Femur (tissue), 1 donor: ENCODE data around the gene ZNF710.
"Not testable (repeated sequence)": the region's sequence is repeated elsewhere in the genome, so short reads cannot be mapped to it uniquely, and the experiment has no call there.

Experiments
- DNase-seq: peaks from one replicate; pipeline ENCODE4 v3.0.0-alpha.2; 2017

The ZNF710 gene

DNA sequence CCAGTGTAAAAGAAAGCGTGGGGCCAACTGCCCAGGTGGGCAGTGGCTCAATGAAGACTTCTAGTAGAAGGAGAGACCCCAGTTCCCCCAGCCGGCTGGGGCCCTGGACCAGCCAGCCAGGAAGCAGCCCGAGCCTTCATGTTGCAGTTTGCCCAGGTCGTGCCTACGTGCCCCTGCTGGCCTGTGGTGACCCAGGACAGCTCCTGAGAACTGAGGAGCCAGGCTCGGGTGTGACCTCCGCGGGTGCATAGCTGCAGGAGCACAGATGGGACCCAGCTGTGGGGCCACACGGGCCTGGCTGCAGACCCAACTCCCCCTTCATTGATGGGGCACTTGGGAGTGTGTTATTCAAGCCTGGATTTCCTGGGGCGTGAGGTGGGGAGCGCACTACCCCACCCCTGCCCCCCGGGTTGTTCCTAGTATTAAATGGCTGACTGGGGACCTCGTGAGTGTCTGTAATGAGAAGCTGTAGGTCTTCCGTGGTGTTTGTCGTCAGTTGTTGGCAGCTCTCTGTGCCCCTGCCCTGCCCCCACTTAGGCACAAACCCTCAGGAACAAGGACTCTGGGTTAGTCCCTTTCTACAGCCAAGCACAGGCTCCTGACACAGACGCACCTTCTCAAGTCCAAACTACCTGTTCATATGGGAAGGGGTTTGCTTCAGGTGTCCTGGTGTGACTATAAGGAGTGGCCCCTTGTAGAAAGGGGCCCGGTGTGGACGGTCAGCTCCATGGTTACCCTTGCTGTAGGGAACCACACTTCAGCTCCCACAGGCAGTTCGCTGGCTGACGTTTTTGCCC lies 62.0 kb downstream of the ZNF710 start:
- DNase-seq = no peak

DNA sequence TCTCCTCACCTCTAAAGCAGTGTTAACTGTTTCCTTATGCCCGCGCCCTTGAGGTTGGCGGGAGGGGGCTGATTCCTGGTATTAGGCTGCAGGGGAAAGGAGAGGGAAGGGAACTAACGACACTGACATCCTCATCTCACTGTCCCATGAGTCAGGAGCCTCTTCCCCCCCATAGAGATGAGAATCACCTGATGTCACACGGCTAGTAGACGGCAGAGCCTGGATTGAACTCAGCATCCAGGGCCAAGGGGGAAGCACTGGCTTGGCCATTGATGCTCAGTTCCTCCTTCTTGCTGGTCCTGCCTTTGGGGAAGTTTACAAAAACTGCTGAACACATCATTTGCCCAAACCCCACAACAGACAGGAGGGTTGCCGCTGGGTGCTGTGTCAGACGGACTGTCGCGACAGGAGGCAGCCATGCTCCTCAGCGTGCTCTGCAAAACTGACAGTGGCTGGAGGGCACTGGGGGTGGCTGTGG lies 62.7 kb downstream of the ZNF710 start:
- DNase-seq = no peak

GRCh38 chr15:90064911-90065681 lies 64.0 kb downstream of the ZNF710 start:
- DNase-seq = peak; percentile 60

DNA sequence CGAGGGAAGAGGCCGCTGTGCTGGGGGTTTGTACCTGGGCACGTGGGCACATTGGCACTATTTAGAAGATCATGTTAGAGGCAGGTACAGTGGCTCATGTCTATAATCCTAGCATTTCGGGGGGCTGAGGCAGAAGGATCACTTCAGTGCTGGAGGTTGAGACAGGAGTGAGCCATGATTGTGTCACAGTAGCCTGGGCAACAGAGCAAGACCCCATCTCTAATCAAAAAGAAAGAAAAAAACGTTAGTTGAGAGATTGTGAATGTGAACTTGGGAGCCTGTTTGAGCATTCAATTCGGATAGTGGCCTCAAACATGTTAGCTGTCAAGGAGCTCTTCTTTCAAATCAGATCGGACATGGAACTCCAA lies 64.5 kb downstream of the ZNF710 start:
- no peak for DNase-seq

DNA sequence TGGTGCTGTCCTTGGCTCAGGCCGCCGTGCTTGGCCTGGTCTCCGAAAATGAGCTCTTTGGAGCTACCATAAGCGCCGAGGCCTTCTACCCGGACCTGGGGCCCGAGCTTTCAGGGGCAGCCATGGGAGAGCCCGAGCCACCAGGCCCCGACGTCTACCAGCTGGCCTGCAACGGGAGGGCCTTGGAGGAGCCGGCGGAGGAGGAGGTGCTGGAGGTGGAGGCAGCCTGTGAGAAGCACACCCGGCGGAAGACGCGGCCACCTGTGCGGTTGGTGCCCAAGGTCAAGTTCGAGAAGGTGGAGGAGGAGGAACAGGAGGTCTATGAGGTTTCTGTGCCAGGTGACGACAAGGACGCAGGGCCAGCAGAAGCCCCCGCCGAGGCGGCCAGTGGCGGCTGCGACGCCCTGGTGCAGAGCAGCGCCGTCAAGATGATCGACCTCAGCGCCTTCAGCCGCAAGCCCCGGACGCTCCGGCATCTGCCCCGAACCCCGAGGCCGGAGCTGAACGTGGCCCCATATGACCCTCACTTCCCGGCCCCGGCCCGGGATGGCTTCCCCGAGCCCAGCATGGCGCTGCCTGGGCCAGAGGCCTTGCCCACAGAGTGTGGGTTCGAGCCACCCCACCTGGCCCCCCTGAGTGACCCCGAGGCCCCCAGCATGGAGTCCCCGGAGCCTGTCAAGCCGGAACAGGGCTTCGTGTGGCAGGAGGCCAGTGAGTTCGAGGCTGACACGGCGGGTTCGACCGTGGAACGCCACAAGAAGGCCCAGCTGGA lies 66.2 kb downstream of the ZNF710 start:
- DNase-seq = no peak

- no peak for DNase-seq
Measured at GRCh38 chr15:90067953-90068606, 67.0 kb downstream of the ZNF710 start.

GRCh38 chr15:90070623-90071022 lies 69.5 kb downstream of the ZNF710 start:
- not testable (repeated sequence) for DNase-seq

DNA sequence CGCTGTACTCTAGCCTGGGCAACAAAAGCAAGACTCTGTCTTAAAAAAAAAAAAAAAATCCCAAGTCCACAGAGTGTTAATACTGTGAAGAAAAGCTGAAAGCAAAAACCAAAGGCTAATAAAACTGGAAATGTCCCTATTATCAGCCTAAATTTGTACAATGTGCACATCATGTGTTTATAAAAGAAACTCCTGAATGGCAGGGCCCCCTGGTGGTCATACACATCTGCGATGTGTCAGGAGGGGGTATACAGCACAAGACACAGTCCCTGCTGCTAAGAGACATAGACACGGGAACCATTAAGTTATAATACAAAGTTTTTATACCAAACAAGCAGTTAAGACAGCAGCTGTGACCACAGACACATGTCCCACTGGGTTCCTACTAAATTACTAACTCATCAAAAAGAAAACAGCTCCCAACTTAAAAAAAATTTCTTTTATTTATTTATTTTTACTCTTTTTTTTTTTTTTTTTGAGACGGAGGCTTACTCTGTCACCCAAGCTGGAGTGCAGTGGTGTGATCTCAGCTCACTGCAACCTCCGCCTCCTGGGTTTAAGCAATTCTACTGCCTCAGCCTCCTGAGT lies 70.2 kb downstream of the ZNF710 start:
- DNase-seq = peak; percentile 86

DNA sequence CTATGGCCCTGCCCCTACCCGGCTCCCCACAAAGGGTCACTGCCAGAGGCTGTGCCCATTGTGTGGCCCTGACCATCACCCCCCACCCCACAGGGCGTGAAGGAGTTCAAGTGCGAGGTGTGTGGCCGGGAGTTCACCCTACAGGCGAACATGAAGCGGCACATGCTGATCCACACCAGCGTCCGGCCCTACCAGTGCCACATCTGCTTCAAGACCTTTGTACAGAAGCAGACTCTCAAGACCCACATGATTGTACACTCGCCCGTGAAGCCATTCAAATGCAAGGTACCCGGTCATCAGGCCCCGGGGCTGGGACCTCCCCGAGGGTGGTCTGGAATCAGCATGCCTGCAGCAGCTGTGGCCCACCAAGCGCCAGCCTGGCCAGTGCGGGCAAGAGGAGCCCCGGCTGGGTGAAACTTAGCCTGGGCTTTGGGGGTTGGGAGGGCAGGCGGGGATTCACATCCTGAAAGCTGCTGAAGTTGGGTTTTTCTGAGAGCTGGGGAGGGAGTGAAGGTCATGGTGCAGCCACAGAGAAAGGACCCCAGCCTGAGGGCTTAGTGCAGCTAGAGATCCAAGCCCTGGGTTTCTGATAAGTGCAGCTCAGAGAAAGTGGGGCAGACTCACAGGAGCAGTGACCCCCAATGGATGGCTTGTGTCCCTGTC lies 72.0 kb downstream of the ZNF710 start:
- no peak for DNase-seq

DNA sequence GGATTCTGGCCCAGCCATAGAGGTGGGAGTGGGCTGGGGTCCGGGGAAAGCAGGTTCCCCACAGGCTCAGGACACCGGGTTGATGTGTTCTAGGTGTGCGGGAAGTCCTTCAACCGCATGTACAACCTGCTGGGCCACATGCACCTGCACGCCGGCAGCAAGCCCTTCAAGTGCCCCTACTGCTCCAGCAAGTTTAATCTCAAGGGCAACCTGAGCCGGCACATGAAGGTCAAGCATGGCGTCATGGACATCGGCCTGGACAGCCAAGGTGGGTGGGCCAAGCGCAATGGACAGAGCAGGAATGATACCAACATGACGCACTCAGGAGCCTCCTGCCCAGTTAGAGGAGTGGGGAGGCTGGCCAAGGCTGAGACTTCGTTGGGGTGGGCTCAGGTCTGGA lies 72.9 kb downstream of the ZNF710 start:
- DNase-seq = no peak

GRCh38 chr15:90074916-90075315 lies 73.8 kb downstream of the ZNF710 start:
- DNase-seq = no peak

GRCh38 chr15:90075420-90076289 lies 74.5 kb downstream of the ZNF710 start:
- no peak for DNase-seq

- DNase-seq = no peak
Measured at GRCh38 chr15:90076716-90077115, 75.6 kb downstream of the ZNF710 start.

- no peak for DNase-seq
Measured at GRCh38 chr15:90078965-90079364, 77.8 kb downstream of the ZNF710 start.

- DNase-seq = no peak
Measured at GRCh38 chr15:90079619-90080457, 78.7 kb downstream of the ZNF710 start.

GRCh38 chr15:90080458-90080755 lies 79.3 kb downstream of the ZNF710 start:
- DNase-seq = no peak

DNA sequence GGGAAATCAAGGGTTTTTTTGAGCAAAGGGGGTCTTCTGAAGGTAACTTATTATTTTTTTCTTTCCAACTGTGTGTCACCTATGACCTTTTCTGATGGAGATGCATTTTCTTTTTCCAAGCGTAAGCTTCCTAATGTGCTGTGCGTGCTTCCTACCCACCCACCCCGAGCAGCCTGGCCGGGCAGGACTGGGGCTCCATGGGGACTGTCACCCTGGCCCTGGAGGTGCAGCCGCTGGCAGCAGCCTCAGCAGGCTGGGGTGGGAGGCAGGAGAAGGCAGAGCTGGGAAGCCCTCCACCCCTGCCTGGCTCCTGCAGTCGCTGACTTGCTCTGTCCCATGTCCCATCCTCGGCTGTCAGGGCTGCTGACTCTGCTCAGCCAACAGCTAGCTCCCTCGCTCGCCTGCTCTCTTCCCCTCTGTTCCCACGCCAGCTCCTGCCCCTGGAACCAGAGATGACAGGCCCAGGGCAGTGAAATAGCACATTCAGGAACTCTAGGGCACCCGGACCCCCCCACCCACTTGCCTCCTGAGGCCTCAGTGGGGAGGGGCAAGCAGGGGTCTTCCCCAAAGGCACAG lies 79.8 kb downstream of the ZNF710 start:
- DNase-seq = no peak

DNA sequence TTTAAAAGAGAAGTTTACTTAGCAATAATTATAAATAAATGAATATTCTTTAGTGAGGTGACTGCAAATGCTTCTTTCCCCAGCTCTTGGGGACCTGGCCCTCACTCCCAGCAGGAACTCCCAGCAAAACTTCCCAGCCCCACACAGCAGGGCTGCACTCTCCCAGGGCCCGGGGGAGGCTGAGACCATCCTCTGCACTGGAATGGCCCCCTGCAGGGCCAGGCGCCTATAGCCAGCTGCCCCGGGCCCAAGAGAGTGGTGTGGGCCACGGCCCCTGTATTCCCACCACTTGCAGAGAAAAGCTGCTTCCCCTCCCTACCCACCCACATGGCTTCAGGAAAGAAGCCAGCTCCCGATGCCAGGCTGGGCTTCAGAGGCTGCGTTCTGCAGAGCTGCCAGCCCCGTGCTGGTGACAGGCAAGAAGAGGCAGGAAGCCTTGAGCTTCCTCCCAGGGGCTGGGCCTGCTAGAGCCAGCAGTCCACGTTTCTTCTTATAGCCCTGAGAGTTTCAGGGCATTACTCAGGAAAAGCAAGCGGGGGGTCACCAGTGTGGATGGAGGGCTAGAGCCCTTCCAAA lies 81.1 kb downstream of the ZNF710 start:
- no peak for DNase-seq

DNA sequence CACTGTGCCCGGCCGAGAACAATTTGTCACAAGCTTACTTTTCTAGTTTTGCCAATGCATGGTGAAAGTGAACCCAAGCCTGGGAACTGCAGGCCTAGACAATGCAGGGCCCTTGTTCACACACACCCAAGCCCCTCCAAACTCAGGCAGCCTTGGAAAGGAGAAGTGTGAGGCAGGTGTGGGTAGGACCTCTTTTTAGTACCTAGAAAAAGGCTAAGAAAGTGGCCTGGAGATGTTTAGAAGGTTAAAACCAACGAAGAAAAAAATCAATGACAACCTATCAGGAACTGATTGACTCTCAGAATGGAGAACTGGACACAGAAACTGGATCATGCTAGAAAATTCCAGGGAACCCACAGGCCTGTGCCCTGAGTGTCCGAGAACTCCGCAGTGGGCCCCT lies 82.3 kb downstream of the ZNF710 start:
- DNase-seq = no peak
